ENCODE results near the gene RDH5.
A peak's percentile ranks its signal among the peaks of the same experiment; 100 is the strongest.

Gene RDH5

DNA sequence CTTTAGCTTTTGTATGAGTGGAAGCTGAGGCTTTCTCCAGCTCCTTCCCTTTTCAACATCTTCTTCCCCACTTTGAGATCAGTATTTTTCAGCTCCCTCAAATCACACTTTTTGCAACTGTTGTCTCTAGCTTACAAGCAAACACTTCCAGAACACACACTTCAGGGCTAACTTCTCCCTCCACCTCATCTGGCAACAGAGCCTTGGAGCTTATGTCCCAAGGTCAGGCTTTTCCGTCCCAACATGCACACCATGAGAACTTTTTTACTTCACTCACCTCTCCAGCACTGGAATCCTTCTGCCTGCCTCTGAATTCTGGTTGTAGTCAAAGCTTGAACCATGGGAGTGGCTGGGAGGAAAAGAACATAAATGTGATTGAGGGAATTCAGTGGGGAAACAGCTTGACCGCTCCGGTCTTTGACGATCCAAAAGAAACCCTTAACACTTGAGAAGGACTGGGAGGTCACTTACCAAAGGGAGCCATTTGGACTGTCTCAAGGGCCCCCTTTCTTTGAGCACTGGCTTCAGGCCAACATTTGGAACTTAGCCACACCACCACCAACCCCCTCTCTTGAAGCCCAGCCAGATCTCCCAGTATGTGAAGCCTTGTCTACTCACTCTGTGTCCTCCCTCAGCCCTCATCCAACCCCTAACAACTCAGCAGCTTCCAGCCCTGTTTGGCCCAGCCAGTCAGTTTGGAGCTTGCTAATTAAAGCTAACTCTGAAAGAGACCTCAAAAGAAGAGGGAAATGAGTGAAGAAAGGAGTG lies 8.2 kb upstream of the RDH5 start:
- DNase-seq: peak in 40 of 58 donors; percentile 13 to 90 (median 52)

DNA sequence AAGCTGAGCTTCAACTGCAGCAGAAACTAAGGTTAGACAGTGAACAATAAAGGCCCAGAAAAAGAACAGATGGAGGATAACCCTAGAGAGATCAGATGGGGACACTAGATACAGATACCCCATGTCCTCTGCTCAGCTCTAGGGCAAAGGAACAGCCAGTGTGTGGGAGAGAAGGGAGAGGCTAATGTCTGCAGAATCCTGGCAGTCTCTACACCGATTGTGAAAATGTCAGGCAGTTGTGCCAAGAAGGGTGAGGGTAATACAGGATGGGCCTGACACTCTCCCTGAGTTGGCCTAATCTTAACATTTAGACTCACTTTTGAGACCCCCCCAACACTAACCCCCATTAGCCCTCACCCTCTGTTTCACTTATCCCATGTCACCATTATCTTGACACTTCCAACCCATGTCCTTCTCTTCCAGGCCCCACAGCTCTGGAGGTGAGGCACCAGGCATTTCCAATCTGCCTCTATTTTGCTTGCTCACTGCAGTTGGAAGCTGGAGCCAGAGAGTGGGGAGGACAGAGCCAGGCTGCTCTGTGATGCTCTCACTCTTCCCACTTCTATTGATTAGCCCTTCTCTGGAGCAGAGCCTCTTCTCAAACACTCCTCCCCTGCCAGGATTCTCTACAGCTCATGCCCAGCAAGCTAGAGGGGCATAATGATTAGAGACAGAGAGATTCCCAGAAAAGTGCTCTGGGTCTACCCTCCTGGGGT lies 7.3 kb upstream of the RDH5 start:
- peak in 2 of 58 donors; percentile 10 to 11 for DNase-seq

DNA sequence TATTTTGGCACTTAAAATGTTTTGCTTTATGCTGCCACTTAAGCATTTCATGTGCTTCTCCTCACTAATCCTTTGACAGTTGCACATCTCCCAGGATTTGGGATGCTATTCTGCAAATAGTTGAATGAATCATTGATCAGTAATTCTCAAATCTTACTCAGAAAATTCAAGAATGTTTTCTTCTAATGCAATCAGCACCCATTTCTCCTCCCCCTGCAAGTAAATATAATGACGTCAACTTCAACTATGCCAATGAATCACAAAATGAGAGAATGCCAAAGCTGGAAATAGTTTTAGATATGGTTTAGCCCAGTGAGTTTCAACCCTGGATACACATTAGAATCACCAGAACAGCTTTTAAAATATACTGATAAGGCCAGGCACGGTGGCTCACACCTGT lies 6.5 kb upstream of the RDH5 start:
- no peak for DNase-seq

DNA sequence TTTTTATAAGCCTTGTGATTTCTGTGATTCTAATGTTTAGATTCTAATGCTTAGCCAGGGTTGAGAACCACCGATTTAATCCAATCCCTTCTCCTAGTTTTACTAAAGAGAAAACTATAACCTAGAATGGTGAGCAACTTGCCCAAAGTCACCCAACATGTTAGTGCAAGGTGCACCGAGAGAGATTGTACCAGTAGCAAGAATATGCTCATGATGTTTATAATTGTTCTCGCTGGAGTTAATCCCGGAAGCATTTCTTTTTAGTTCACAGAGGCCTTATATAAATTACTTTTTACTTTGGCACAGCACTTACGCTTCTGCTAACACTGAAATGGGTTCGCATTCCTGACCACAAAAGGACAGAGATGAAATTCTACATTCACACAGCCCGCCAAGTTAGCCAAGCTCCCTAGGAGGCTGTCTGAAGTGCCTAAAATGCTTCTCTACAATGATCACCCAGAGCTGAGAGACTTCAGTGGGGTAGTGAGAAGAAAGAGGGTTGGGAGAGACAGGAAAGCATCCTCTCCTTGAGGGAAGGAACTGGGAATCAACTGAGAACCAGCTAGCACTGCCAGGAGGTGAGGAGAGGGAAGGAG lies 4.9 kb upstream of the RDH5 start:
- no peak for DNase-seq

DNA sequence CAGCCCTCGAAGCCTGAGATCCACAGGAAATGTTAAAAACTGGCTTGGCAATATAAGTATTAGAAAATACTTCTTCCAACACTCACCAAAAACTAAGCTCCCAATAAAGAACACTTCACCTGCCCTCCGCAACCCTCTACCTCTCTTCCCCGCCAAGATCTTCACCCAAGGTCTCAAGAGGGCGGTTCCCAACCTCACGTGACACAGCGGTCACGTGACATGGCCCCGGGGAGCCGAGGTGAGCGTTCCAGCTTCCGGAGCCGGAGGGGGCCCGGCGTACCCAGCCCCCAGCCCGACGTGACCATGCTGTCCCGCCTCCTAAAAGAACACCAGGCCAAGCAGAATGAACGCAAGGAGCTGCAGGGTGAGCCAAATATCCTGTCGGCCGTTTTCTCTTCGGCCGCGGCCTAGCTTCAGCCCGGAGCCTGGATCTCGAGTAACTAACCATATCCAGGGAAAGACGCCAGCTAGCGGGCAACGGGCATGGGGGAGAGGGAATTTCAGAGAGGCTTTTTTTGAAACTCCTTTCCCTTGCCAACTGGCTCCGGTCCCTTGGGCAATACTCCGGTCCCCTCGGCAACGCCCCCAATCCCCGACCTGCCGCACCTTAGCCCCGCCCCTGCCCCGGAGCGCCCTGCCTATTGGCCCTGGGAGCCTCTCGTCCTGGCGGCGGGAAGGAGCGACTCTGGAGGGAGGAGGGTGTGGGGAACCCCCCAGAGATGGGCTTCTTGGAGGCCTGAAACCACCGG lies 4.2 kb upstream of the RDH5 start, which contains the start of gene BLOC1S1:
BLOC1S1 (plus strand) TSS at position 214 of the 749 bp plus-strand sequence; CDS start at position 220, 6 bp downstream.
- DNase-seq: peak in 57 of 58 donors; percentile 52 to 92 (median 83)

DNA sequence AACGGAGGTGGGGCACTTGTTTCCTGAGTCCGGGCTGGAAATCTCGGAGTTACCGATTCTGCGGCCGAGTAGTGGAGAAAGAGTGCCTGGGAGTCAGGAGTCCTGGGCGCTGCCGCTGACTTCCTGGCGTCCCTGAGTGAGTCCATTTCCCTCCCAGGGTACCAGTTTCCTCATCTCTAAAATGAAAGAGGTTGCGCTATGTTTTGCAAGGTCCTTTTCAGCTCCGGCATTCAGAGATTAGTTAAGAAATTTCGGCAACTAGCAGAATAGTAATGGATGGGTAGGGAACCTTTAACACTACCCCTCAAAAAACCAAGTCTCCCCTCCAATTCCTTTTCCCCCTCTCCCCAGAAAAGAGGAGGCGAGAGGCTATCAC lies 3.6 kb upstream of the RDH5 start:
- DNase-seq: peak in 1 of 58 donors; percentile 70

DNA sequence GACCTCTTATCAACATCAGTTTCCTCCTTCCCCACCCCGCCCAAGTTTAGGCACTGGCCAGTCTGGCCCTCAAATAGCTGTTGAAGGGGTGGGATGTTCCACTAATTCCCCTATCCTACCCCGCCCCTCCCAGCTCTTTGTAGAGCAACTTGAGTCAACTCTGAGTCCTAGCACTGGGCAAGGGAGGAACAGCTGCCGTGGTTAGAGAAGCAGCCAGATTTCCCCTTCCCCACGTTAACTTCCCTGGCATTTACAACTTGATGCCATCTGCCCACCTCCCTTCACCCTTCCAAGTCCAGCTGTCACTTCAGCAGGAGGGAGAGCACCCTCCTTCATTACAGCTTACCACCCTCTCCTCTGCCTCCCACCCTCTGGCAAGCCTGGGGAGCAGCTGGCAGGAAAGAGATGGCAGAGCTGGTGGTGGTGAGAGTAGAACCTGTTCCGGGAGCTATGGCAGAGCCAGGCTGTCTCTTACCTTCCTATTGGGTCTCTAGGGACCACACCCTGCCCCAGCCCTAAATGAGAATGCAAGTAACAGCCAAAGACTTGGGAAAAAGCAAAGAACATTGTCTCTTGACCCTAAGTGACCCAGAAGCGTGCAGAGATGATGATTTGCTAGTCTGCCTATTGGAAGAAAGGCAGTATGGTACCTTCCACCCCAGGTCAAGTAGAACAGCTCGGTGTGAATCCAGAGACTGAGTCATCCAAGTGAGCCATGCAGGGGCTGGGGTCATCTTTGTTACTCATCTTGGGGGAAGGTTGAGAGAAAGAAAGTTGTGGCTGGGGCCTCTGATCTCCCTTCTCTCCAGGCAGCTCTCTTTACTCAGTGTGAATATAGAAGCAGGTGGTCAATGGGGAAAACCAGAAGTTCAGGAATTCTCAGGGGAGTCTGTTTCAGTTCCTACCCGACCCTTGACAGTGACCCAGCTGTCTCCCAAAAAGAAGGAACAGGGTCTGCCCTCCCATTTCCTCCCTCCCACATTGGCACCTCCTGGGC lies 2.9 kb upstream of the RDH5 start:
- peak in 9 of 58 donors; percentile 13 to 57 (median 27) for DNase-seq

DNA sequence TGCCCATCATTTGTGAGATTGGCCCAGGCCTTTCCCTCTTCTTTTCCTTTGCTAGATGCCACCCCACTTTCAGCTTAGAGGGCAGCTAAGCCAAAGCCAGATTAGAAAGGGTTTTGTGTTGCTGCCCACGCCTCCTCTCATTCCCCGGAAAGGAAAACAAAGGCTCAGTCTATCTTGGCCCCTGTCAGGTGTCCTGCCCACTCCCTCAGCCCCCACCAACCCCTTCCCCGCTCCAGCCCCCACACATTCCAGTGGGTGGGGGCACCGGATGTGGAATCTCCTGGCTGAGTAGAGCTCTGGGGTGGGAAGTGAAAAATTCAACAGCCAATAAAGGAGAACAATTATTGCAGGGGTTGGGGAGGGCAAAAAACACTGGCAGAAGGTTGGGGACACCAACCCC lies 2.2 kb upstream of the RDH5 start:
- no peak for DNase-seq

DNA sequence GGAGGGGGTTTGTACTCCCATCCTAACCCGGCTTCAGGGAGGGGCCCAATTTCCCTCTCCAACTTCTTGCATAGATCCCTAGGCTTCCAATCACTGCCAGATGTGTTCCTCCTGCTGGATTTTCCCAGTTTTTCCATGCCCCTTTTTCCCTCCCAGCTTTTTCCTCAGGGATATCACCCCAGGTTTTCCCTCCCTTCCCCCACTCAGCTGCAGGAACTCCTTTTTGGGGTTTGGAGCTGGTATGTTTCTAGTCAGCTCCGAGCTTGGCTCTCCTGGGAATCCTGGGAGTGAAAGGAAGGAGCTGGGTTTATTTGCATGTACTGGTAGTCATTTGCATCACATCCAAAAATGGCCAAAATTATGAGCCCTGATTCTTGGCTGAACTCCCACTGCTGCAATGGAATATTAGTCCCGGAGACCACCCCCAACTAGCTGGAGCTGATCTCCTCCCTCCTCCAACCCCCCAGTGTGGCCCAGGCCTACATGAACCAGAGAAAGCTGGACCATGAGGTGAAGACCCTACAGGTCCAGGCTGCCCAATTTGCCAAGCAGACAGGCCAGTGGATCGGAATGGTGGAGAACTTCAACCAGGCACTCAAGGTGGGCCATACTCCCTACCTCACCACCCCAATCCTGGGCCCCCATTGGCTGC lies 1.4 kb upstream of the RDH5 start:
- DNase-seq: no peak

DNA sequence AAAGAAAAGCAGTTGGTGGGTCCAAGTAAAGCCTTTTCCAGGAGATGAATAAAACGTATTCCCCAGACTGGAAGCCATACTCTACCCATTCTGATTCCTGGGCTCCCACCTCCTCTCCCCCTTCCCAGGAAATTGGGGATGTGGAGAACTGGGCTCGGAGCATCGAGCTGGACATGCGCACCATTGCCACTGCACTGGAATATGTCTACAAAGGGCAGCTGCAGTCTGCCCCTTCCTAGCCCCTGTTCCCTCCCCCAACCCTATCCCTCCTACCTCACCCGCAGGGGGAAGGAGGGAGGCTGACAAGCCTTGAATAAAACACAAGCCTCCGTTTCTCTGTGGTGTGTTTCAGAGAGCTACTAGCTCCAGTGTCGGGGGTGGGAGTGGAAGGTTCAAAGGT lies 822 bp upstream of the RDH5 start:
- DNase-seq: no peak

DNA sequence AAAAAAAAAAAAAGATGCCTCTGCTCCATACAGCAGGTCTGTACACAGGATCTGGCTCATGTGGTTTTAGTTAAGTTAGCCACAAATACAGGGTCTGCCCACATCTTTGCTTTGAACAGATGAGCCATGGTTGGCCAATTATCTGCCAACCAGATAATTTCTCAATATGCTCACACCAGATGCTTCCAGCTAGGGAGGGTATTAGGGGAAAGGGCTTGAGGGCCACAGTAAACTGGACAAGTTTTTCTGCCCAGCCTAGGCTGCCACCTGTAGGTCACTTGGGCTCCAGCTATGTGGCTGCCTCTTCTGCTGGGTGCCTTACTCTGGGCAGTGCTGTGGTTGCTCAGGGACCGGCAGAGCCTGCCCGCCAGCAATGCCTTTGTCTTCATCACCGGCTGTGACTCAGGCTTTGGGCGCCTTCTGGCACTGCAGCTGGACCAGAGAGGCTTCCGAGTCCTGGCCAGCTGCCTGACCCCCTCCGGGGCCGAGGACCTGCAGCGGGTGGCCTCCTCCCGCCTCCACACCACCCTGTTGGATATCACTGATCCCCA lies 776 bp downstream of the RDH5 start:
- DNase-seq: peak in 50 of 58 donors; percentile 12 to 82 (median 54)

DNA sequence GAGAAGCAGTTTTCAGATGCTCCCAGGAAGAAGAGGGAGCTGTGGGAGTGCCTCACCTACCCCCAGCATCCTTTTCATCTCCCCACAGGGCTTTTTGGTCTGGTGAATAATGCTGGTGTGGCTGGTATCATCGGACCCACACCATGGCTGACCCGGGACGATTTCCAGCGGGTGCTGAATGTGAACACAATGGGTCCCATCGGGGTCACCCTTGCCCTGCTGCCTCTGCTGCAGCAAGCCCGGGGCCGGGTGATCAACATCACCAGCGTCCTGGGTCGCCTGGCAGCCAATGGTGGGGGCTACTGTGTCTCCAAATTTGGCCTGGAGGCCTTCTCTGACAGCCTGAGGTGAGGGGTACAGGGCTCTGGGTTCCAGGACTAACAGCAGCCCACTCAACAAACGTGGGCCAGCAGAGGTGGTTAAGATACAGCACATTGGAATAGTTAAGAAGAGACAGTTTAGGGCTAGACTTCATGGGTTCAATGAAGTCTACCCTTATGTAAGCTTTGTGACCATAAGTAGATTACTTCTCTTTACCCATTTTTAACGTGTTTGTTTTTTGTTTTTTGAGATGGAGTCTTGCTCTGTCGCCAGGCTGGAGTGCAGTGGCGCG lies 1.5 kb downstream of the RDH5 start:
- DNase-seq: peak in 3 of 58 donors; percentile 14 to 31 (median 23)

DNA sequence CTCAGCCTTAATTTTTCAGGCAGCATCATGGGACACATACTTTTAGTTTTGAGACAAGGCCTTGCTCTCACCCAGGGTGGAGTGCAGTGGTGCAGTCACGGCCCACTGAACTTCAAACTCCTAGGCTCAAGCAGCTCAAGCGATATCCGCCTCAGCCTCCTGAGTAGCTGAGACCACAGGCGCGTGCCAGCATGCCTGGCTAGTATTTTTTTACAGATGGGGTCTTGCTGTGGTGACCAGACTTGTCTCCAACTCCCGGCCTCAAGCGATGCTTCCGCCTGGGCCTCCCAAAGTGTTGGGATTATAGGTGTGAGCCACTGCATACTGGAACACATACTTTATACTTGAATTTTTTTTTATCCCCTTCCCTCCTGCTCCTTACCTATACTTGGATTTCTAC lies 2.8 kb downstream of the RDH5 start:
- no peak for DNase-seq

DNA sequence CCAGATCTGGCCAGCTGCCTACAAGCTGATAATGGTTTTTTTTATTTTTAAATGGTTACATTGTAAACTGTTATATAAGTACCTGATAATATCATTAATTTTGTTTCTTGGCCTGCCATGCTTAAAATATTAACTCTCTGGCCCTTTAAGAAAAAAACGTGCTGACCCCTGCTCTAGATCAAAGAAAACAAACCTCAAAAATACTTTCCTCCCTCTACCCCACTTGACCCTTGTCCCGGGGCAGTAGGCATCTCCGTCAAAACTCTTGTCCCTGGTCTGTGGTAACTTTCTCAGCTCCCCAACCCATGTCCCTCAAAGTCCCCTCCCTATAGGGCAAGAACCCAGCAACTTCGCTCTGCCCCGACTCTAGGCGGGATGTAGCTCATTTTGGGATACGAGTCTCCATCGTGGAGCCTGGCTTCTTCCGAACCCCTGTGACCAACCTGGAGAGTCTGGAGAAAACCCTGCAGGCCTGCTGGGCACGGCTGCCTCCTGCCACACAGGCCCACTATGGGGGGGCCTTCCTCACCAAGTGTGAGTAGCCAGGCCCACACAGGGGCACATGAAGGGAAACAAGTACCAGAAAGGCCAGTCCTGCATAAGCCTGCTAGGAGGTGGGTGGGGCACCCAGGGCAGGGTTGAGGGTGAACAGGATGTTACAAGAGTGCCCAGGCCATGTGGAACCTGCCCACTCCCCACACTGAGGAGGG lies 3.5 kb downstream of the RDH5 start:
- DNase-seq: no peak

DNA sequence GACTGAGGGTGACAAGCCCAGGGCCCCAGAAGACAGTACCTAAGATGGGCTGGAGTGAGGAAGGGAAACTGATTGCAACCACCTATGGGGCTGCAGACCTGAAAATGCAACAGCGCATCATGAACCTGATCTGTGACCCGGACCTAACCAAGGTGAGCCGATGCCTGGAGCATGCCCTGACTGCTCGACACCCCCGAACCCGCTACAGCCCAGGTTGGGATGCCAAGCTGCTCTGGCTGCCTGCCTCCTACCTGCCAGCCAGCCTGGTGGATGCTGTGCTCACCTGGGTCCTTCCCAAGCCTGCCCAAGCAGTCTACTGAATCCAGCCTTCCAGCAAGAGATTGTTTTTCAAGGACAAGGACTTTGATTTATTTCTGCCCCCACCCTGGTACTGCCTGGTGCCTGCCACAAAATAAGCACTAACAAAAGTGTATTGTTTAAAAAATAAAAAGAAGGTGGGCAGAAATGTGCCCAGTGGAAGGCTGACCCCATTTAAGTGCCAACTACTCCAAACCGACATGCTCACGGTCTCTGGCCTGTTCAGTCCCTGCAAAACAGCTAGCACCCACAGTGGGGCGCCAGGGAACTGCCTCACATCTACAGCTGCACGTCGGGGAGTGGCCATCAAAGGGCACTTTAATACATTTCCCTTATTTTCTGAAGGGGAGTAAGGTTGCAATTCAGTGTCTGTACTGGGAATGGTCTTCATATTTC lies 4.2 kb downstream of the RDH5 start:
- DNase-seq: peak in 47 of 58 donors; percentile 13 to 77 (median 40)

DNA sequence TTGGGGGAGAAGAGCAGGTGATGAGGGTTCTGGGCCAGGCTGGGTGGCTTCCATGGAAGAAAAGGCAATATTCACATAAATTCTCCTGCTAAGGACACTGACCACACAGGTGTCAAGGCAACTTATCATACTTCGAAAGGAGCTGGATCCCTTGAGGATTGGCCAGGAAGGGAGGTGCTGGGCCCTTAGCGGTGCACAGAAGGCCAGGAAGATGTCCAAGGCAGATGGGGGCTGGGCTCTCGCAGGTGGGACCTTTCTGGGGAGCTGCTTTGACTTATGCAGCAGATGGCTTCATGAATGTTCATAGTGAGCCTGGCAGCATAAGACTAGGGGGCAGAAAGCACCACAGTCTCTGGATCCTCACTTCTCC lies 4.7 kb downstream of the RDH5 start:
- DNase-seq: no peak

DNA sequence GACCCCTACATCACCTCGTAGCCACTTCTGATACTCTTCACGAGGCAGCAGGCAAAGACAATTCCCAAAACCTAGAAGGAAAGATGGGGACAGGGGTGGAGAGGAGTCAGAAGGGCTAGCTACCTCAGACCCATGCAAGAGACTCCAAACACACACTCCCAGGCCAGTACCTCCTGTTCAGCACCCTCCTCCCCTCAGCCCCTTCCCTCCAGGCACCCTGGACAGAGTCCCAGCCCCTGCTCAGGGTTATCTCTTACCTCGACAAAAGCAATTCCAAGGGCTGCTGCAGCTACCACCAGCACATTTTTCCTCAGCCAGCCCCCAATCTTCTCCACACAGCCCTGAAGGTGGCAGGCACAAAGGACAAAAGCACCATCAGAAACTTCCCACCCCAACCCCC lies 5.4 kb downstream of the RDH5 start:
- no peak for DNase-seq

DNA sequence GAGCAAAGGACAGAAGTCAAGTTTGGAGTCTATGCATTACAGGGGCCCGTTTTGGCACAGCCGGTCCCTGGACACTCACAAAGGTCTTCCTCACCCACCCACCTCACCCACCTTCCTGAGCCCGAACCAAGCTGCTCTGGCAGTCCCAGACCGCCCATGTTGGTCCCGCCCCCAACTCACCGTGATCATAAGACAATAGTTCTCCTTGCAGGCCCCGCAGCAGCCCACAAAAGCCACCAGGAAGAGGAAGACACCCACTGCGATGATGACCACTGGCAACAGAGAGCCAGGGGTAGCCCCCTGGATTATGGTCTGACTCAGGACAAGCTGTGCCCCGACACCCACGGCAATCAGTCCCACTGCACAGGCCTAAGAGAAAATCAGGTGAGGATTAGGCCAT lies 6.8 kb downstream of the RDH5 start:
- no peak for DNase-seq
